Measurements from ENCODE around the gene C19orf38. TPM values are rescaled to one million over a fixed set of nuclear protein-coding genes. Genes with fewer than 3 reads are reported as not detected.
"Not testable (repeated sequence)": the region's sequence is repeated elsewhere in the genome, so short reads cannot be mapped to it uniquely, and the experiment has no call there.

The C19orf38 gene
- total and polyA plus RNA-seq, 7 experiments from 2014 or later = 1.4 to 50.5 (median 2.8) TPM

GRCh38 chr19:10864538-10864899, 16.3 kb downstream of the C19orf38 start:
- H3K27ac Mint-ChIP-seq = peak overlapping the region in 8 of 9 donors; percentile 3 to 80 (median 42)
- H3K4me3 Mint-ChIP-seq = peak overlapping the region in 3 of 10 donors; percentile 3 to 53 (median 30)
- H3K36me3 Mint-ChIP-seq = no peaks in the 10 kb centered on the region
- DNase-seq (peak; percentile 54 to 82 (median 70)), ATAC-seq (peak; percentile 90)
- ChIA-PET POLR2A (interaction anchor here (0.8 to 2.3 kb wide), 4 partner anchors 26 to 147 kb away, joined by 3 to 13 read pairs (median 5); partner anchors contain the start of genes DNM2 and TMED1), CTCF (interaction anchor here (0.6 to 3.3 kb wide), 28 partner anchors 8 to 654 kb away, joined by 3 to 39 read pairs (median 4); partner anchors contain the start of genes DNM2, QTRT1 and TMED1)
- H3K27ac ChIP-seq (ENCODE audit: low read depth, low read length) = no peak overlapping the region
- H3K9me3 Mint-ChIP-seq = peaks cover 0 to 3% (median 0%) of the 10 kb centered on the region in 11 donors
- no peaks in the 10 kb centered on the region for H3K36me3 ChIP-seq (ENCODE audit: control insufficient read depth in 2 of 3, insufficient read depth in 3 of 3, low read length in 3 of 3)
- H3K27me3 ChIP-seq (ENCODE audit: control insufficient read depth in 2 of 2, insufficient read depth in 2 of 2, low read length in 2 of 2) = no peaks in the 10 kb centered on the region
- H3K4me1 Mint-ChIP-seq = peaks cover 11 to 28% (median 15%) of the 10 kb centered on the region in 7 donors
- no peak overlapping the region for H3K4me3 ChIP-seq (ENCODE audit: low read length)
- H3K27me3 Mint-ChIP-seq = no peaks in the 10 kb centered on the region
- peaks cover 4 to 7% of the 10 kb centered on the region in 2 donors for H3K4me1 ChIP-seq (ENCODE audit: control insufficient read depth in 2 of 2, insufficient read depth in 2 of 2, low read length in 2 of 2)
- intact Hi-C loops (cut with micrococcal nuclease) = loop anchor here (1.0 to 5.0 kb wide), 5 partner anchors 28 to 382 kb away; partner anchors contain the start of genes QTRT1 (in 1 of the 2) and TMED1 (in 1 of the 2)
- no peaks in the 10 kb centered on the region for H3K9me3 ChIP-seq (ENCODE audit: control insufficient read depth in 2 of 3, low read length in 3 of 3)

- ATAC-seq (no peak), DNase-seq (no peak)
- no peaks in the 10 kb centered on the region for H3K9me3 ChIP-seq (ENCODE audit: control insufficient read depth in 2 of 3, low read length in 3 of 3)
- H3K9me3 Mint-ChIP-seq = peaks cover 0 to 3% (median 0%) of the 10 kb centered on the region in 11 donors
- no peaks in the 10 kb centered on the region for H3K36me3 ChIP-seq (ENCODE audit: control insufficient read depth in 2 of 3, insufficient read depth in 3 of 3, low read length in 3 of 3)
- peaks cover 7 to 11% of the 10 kb centered on the region in 2 donors for H3K4me1 ChIP-seq (ENCODE audit: control insufficient read depth in 2 of 2, insufficient read depth in 2 of 2, low read length in 2 of 2)
- intact Hi-C loops (cut with micrococcal nuclease) = no loop called here
- no peak overlapping the region for H3K4me3 ChIP-seq (ENCODE audit: low read length)
- ChIA-PET POLR2A (interaction anchor here (0.6 to 1.1 kb wide), 2 partner anchors 30 to 31 kb away, joined by 4 to 5 read pairs; partner anchors contain the start of gene TMED1), CTCF (interaction anchor here (2.6 to 3.3 kb wide), 2 partner anchors 12 to 149 kb away, joined by 7 to 39 read pairs; partner anchors contain the start of gene DNM2)
- H3K4me1 Mint-ChIP-seq = peaks cover 11 to 35% (median 20%) of the 10 kb centered on the region in 7 donors
- H3K27me3 ChIP-seq (ENCODE audit: control insufficient read depth in 2 of 2, insufficient read depth in 2 of 2, low read length in 2 of 2) = no peaks in the 10 kb centered on the region
- no peaks in the 10 kb centered on the region for H3K27me3 Mint-ChIP-seq
- H3K4me3 Mint-ChIP-seq = no peak overlapping the region
- H3K36me3 Mint-ChIP-seq = no peaks in the 10 kb centered on the region
- no peak overlapping the region for H3K27ac Mint-ChIP-seq
- H3K27ac ChIP-seq (ENCODE audit: low read depth, low read length) = no peak overlapping the region
Observed at GRCh38 chr19:10866495-10866894, 18.3 kb downstream of the C19orf38 start.

GRCh38 chr19:10868872-10869547, 20.8 kb downstream of the C19orf38 start:
- DNase-seq (no peak), ATAC-seq (no peak)
- H3K36me3 Mint-ChIP-seq = no peaks in the 10 kb centered on the region
- no peak overlapping the region for H3K4me3 ChIP-seq (ENCODE audit: low read length)
- CTCF ChIA-PET = interaction anchor here (0.5 to 1.6 kb wide), 2 partner anchors 33 to 152 kb away, joined by 4 read pairs; no protein-coding TSS in a partner anchor
- H3K9me3 ChIP-seq (ENCODE audit: control insufficient read depth in 2 of 3, low read length in 3 of 3) = no peaks in the 10 kb centered on the region
- POLR2A ChIA-PET = interaction anchor here (1.0 kb wide), 1 partner anchor 152 kb away, joined by 3 read pairs; no protein-coding TSS in a partner anchor
- no peak overlapping the region for H3K27ac ChIP-seq (ENCODE audit: low read depth, low read length)
- peaks cover 13 to 39% (median 28%) of the 10 kb centered on the region in 7 donors for H3K4me1 Mint-ChIP-seq
- no peaks in the 10 kb centered on the region for H3K27me3 Mint-ChIP-seq
- H3K27ac Mint-ChIP-seq = peak overlapping the region in 5 of 9 donors; percentile 36 to 62 (median 51)
- H3K9me3 Mint-ChIP-seq = peaks cover 0 to 1% (median 0%) of the 10 kb centered on the region in 11 donors
- H3K4me1 ChIP-seq (ENCODE audit: control insufficient read depth in 2 of 2, insufficient read depth in 2 of 2, low read length in 2 of 2) = peaks cover 14 to 20% of the 10 kb centered on the region in 2 donors
- intact Hi-C loops (cut with micrococcal nuclease) = no loop called here
- no peaks in the 10 kb centered on the region for H3K36me3 ChIP-seq (ENCODE audit: control insufficient read depth in 2 of 3, insufficient read depth in 3 of 3, low read length in 3 of 3)
- H3K27me3 ChIP-seq (ENCODE audit: control insufficient read depth in 2 of 2, insufficient read depth in 2 of 2, low read length in 2 of 2) = no peaks in the 10 kb centered on the region
- peak overlapping the region in 5 of 10 donors; percentile 13 to 45 (median 21) for H3K4me3 Mint-ChIP-seq

- H3K27ac Mint-ChIP-seq = peak overlapping the region in 6 of 9 donors; percentile 44 to 96 (median 77)
- H3K9me3 ChIP-seq (ENCODE audit: control insufficient read depth in 2 of 3, low read length in 3 of 3); ATAC-seq; H3K9me3 Mint-ChIP-seq; H3K27me3 Mint-ChIP-seq; H3K27me3 ChIP-seq (ENCODE audit: control insufficient read depth in 2 of 2, insufficient read depth in 2 of 2, low read length in 2 of 2); DNase-seq; H3K36me3 ChIP-seq (ENCODE audit: control insufficient read depth in 2 of 3, insufficient read depth in 3 of 3, low read length in 3 of 3); POLR2A ChIA-PET; H3K27ac ChIP-seq (ENCODE audit: low read depth, low read length); H3K36me3 Mint-ChIP-seq; H3K4me3 ChIP-seq (ENCODE audit: low read length): not testable (repeated sequence)
- H3K4me1 Mint-ChIP-seq = peaks cover 5 to 32% (median 21%) of the 10 kb centered on the region in 7 donors
- CTCF ChIA-PET = interaction anchor here (1.6 kb wide), 1 partner anchor 153 kb away, joined by 4 read pairs; no protein-coding TSS in a partner anchor
- intact Hi-C loops (cut with micrococcal nuclease) = loop anchor here (1.0 to 10.0 kb wide), 7 partner anchors 90 to 1051 kb away; partner anchors contain the start of genes CDKN2D (in 1 of the 2), EPOR (in 1 of the 2), FBXL12 (in 1 of the 2) and MRPL4 (in 1 of the 2)
- H3K4me3 Mint-ChIP-seq = peak overlapping the region in 8 of 10 donors; percentile 49 to 86 (median 80)
- H3K4me1 ChIP-seq (ENCODE audit: control insufficient read depth in 2 of 2, insufficient read depth in 2 of 2, low read length in 2 of 2) = peaks cover 10 to 14% of the 10 kb centered on the region in 2 donors
Observed at GRCh38 chr19:10869872-10870311, 21.7 kb downstream of the C19orf38 start.

- H3K4me3 ChIP-seq (ENCODE audit: low read length) = peak overlapping the region; percentile 67
- no peaks in the 10 kb centered on the region for H3K36me3 ChIP-seq (ENCODE audit: control insufficient read depth in 2 of 3, insufficient read depth in 3 of 3, low read length in 3 of 3)
- H3K4me3 Mint-ChIP-seq = peak overlapping the region; percentile 74 to 86 (median 83)
- no peak for ATAC-seq
- no peaks in the 10 kb centered on the region for H3K36me3 Mint-ChIP-seq
- peak overlapping the region; percentile 73 to 96 (median 88) for H3K27ac Mint-ChIP-seq
- peaks cover 10 to 14% of the 10 kb centered on the region in 2 donors for H3K4me1 ChIP-seq (ENCODE audit: control insufficient read depth in 2 of 2, insufficient read depth in 2 of 2, low read length in 2 of 2)
- H3K27ac ChIP-seq (ENCODE audit: low read depth, low read length) = peak overlapping the region; percentile 65
- no peak for DNase-seq
- peaks cover 5 to 33% (median 25%) of the 10 kb centered on the region in 7 donors for H3K4me1 Mint-ChIP-seq
- H3K27me3 Mint-ChIP-seq = no peaks in the 10 kb centered on the region
- no peaks in the 10 kb centered on the region for H3K9me3 Mint-ChIP-seq
- ChIA-PET CTCF (interaction anchor here (0.7 kb wide), 1 partner anchor 620 kb away, joined by 3 read pairs; no protein-coding TSS in a partner anchor), POLR2A (interaction anchor here (0.6 to 2.2 kb wide), 3 partner anchors 35 to 363 kb away, joined by 4 to 7 read pairs (median 6); partner anchors contain the start of genes DNM2 and TMED1)
- H3K9me3 ChIP-seq (ENCODE audit: control insufficient read depth in 2 of 3, low read length in 3 of 3) = no peaks in the 10 kb centered on the region
- intact Hi-C loops (cut with micrococcal nuclease) = loop anchor here (1.0 to 10.0 kb wide), 7 partner anchors 90 to 1052 kb away; partner anchors contain the start of genes CDKN2D (in 1 of the 2), EPOR (in 1 of the 2), FBXL12 (in 1 of the 2) and MRPL4 (in 1 of the 2)
- H3K27me3 ChIP-seq (ENCODE audit: control insufficient read depth in 2 of 2, insufficient read depth in 2 of 2, low read length in 2 of 2) = no peaks in the 10 kb centered on the region
Observed at GRCh38 chr19:10870501-10870954, 22.3 kb downstream of the C19orf38 start.
